Measurements from ENCODE around the gene PSRC1.
"Not testable (repeated sequence)": the region's sequence is repeated elsewhere in the genome, so short reads cannot be mapped to it uniquely, and the experiment has no call there.

The PSRC1 gene

GRCh38 chr1:109295712-109296415, 12.9 kb upstream of the PSRC1 start:
- DNase-seq (ENCODE audit: low spot score) = no peak

- peak; percentile 40 for DNase-seq (ENCODE audit: low spot score)
Observed at GRCh38 chr1:109294481-109294880, 11.5 kb upstream of the PSRC1 start.

- DNase-seq (ENCODE audit: low spot score) = no peak
Observed at GRCh38 chr1:109293026-109293425, 10.1 kb upstream of the PSRC1 start.

- DNase-seq (ENCODE audit: low spot score) = no peak
Observed at GRCh38 chr1:109292364-109292763, 9.4 kb upstream of the PSRC1 start.

- DNase-seq (ENCODE audit: low spot score) = no peak
Observed at GRCh38 chr1:109290998-109291397, 8.1 kb upstream of the PSRC1 start.

- no peak for DNase-seq (ENCODE audit: low spot score)
Observed at GRCh38 chr1:109290137-109290536, 7.2 kb upstream of the PSRC1 start.

- not testable (repeated sequence) for DNase-seq (ENCODE audit: low spot score)
Observed at GRCh38 chr1:109286762-109287161, 3.8 kb upstream of the PSRC1 start.

- DNase-seq (ENCODE audit: low spot score) = peak; percentile 25
Observed at GRCh38 chr1:109283748-109284600, 1.0 kb upstream of the PSRC1 start.

- no peak for DNase-seq (ENCODE audit: low spot score)
Observed at GRCh38 chr1:109282497-109282951, 421 bp downstream of the PSRC1 start.

- DNase-seq (ENCODE audit: low spot score) = no peak
Observed at GRCh38 chr1:109281680-109282496, 1.1 kb downstream of the PSRC1 start.

GRCh38 chr1:109280862-109281261, 2.1 kb downstream of the PSRC1 start:
- DNase-seq (ENCODE audit: low spot score) = no peak

GRCh38 chr1:109279615-109280278, 3.2 kb downstream of the PSRC1 start:
- DNase-seq (ENCODE audit: low spot score) = no peak

- peak; percentile 82 for DNase-seq (ENCODE audit: low spot score)
Observed at GRCh38 chr1:109277434-109278204, 5.3 kb downstream of the PSRC1 start.

- DNase-seq (ENCODE audit: low spot score) = no peak
Observed at GRCh38 chr1:109275706-109276345, 7.1 kb downstream of the PSRC1 start.

- DNase-seq (ENCODE audit: low spot score) = no peak
Observed at GRCh38 chr1:109274533-109275476, 8.1 kb downstream of the PSRC1 start.

GRCh38 chr1:109273570-109274288, 9.2 kb downstream of the PSRC1 start:
- DNase-seq (ENCODE audit: low spot score) = no peak

- no peak for DNase-seq (ENCODE audit: low spot score)
Observed at GRCh38 chr1:109272831-109273547, 10.0 kb downstream of the PSRC1 start.
